ENCODE data around the gene PCSK4. TPM values are rescaled to one million over a fixed set of nuclear protein-coding genes. Genes with fewer than 3 reads are reported as not detected.

Gene PCSK4
- polyA plus RNA-seq, 4 donors, result 4.5 to 13.0 (median 8.8) TPM

DNA sequence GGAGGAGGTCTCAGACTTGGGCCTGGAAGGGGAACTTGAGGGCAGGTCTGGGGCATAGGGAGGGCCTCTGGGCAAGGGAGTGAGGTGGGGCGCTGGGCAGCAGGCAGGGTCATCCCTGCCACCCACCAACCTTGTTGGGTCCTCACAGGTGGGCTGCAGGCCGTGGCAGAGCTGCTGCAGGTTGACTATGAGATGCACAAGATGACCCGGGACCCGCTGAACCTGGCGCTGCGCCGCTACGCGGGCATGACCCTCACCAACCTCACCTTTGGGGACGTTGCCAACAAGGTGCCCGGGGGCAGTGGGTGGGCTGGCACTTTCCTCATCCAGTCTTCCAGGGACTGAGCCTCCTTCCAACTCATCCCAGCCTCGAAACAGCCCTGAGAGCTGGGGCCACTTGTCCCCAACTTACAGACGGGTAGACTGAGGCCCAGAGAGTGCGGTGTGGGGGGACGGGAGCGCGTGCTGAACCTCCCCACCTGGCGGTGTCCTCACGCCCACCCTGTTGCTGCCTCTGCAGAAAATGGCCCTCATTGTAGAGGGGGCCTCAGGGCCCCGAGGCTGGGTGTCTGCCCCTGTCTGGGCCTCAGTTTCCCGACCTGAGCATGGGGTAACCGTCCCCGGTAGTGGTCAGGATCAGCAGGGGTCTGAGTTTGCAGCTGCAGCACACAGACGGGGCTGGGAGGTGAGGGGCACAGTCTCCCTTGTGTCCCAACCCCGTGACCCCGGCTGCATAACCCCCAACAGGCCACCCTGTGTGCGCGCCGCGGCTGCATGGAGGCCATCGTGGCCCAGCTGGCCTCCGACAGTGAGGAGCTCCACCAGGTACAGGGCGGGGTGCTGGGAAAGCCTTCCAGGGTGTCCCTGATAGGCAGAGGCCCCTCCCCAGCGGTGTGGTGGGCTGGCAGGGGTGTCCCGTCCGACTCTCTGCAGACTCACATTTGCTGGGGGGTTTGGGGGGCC, 29.8 kb downstream of the PCSK4 start:
- Histone ChIP-seq H3K9me3 (ENCODE audit: control insufficient read depth in 2 of 2, insufficient read depth in 1 of 2, low read depth in 1 of 2, low read length in 1 of 2) (no peaks in the 10 kb centered on the region), H3K27me3 (ENCODE audit: control insufficient read depth in 3 of 3, insufficient read depth in 3 of 3, low read length in 3 of 3) (peaks cover 5 to 54% (median 12%) of the 10 kb centered on the region in 3 donors), H3K36me3 (ENCODE audit: control insufficient read depth in 3 of 3, insufficient read depth in 2 of 3, low read depth in 1 of 3, low read length in 3 of 3) (peaks cover 0 to 18% (median 0%) of the 10 kb centered on the region in 3 donors), H3K4me3 (ENCODE audit: low read depth in 1 of 3, low read length in 3 of 3) (no peak overlapping the region), H3K4me1 (ENCODE audit: control insufficient read depth in 3 of 3, insufficient read depth in 2 of 3, low read depth in 1 of 3, low read length in 2 of 3) (peaks cover 0 to 11% (median 0%) of the 10 kb centered on the region in 3 donors), H3K27ac (ENCODE audit: low read depth in 1 of 3, low read length in 2 of 3) (no peak overlapping the region)
- 90 to 93% (median 90%) methylated on average over 31 to 36 of the region's 36 CpGs for WGBS, 3 donors
- DNase-seq (no peak), FAIRE-seq (no peak)

DNA sequence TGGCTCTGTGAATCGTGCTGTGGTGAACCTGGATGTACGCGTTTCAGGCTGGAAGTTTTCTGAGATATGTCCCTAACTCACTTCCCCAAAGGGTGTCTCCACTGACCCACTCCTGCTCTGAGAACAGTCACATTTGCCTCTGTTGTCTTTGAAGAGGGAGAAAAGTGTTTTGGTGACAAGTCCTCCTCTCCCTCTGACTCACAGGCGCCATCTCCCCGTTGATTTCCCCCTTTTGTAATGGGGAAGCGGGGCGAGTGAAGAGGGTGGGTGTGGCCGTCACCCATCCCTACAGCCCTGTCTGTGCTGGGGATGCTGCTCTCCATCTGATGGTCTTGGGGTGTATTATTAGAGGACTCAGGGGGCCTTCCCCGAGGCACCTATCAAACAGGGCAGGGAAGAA, 30.7 kb downstream of the PCSK4 start:
- no peak for FAIRE-seq

DNA sequence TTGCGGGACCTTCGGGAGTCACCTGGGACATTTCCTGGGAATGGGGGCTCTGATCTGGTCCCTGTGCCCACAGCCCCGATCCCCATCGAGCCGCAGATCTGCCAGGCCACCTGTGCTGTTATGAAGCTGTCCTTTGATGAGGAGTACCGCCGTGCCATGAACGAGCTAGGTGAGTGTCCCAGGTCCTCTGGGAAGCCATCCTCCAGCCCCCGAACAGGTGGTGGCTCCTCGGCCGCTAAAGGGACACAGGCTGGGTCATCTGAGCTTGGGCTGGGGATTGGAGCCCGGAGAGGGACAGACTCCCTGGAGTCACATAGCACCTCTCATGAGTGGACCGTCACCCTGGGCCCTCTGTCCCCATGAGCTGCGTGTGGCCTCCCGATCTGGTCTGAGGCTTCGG, 32.3 kb downstream of the PCSK4 start:
- Histone ChIP-seq H3K36me3 (ENCODE audit: control insufficient read depth in 3 of 3, insufficient read depth in 2 of 3, low read depth in 1 of 3, low read length in 3 of 3) (peaks cover 0 to 18% (median 0%) of the 10 kb centered on the region in 3 donors), H3K27me3 (ENCODE audit: control insufficient read depth in 3 of 3, insufficient read depth in 3 of 3, low read length in 3 of 3) (peaks cover 9 to 63% (median 10%) of the 10 kb centered on the region in 3 donors), H3K4me3 (ENCODE audit: low read depth in 1 of 3, low read length in 3 of 3) (no peak overlapping the region), H3K27ac (ENCODE audit: low read depth in 1 of 3, low read length in 2 of 3) (no peak overlapping the region), H3K9me3 (ENCODE audit: control insufficient read depth in 2 of 2, insufficient read depth in 1 of 2, low read depth in 1 of 2, low read length in 1 of 2) (no peaks in the 10 kb centered on the region), H3K4me1 (ENCODE audit: control insufficient read depth in 3 of 3, insufficient read depth in 2 of 3, low read depth in 1 of 3, low read length in 2 of 3) (peaks cover 0 to 11% (median 0%) of the 10 kb centered on the region in 3 donors)
- DNase-seq (no peak), FAIRE-seq (no peak)
- 67 to 81% (median 81%) methylated on average over 16 of the region's 16 CpGs for WGBS, 3 donors

More for the DNA sequence above, 30.7 kb downstream of the PCSK4 start:
- Histone ChIP-seq H3K4me1 (ENCODE audit: control insufficient read depth in 3 of 3, insufficient read depth in 2 of 3, low read depth in 1 of 3, low read length in 2 of 3) (peaks cover 0 to 11% (median 0%) of the 10 kb centered on the region in 3 donors), H3K27me3 (ENCODE audit: control insufficient read depth in 3 of 3, insufficient read depth in 3 of 3, low read length in 3 of 3) (peaks cover 5 to 54% (median 9%) of the 10 kb centered on the region in 3 donors), H3K36me3 (ENCODE audit: control insufficient read depth in 3 of 3, insufficient read depth in 2 of 3, low read depth in 1 of 3, low read length in 3 of 3) (peaks cover 0 to 18% (median 0%) of the 10 kb centered on the region in 3 donors), H3K4me3 (ENCODE audit: low read depth in 1 of 3, low read length in 3 of 3) (no peak overlapping the region), H3K27ac (ENCODE audit: low read depth in 1 of 3, low read length in 2 of 3) (no peak overlapping the region), H3K9me3 (ENCODE audit: control insufficient read depth in 2 of 2, insufficient read depth in 1 of 2, low read depth in 1 of 2, low read length in 1 of 2) (no peaks in the 10 kb centered on the region)
- DNase-seq, result no peak
- 71 to 78% (median 74%) methylated on average over 9 of the region's 9 CpGs for WGBS, 3 donors

DNA sequence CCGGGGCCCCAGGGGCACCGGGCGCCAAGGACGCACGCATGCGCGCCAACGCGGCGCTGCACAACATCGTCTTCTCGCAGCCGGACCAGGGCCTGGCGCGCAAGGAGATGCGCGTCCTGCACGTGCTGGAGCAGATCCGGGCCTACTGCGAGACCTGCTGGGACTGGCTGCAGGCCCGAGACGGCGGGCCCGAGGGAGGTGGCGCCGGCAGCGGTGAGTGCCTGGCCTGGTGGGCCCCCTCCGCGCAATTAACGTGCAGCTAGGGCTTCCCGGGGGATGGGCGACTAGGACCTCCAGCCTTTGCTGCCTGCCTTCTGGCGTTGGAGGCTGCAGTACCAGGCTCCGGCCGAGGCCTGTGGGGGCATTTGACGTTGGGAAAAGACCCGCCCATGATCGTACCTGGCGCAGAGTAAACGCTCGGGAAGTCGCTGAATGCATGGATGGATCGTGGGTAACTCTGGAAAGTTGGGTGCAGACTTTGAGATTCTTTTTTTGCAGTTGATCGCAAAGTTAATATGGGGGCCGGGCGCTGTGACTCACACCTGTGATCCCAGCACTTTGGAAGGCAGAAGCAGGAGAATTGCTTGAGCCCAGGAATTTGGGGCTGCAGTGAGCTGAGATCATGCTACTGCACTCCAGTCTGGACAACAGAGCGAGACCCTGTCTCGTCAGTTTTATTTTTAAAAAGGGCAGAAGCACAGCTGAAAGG, 33.0 kb downstream of the PCSK4 start:
- Histone ChIP-seq H3K4me3 (ENCODE audit: low read depth in 1 of 3, low read length in 3 of 3) (no peak overlapping the region), H3K4me1 (ENCODE audit: control insufficient read depth in 3 of 3, insufficient read depth in 2 of 3, low read depth in 1 of 3, low read length in 2 of 3) (peaks cover 0 to 11% (median 0%) of the 10 kb centered on the region in 3 donors), H3K9me3 (ENCODE audit: control insufficient read depth in 2 of 2, insufficient read depth in 1 of 2, low read depth in 1 of 2, low read length in 1 of 2) (no peaks in the 10 kb centered on the region), H3K27ac (ENCODE audit: low read depth in 1 of 3, low read length in 2 of 3) (no peak overlapping the region), H3K36me3 (ENCODE audit: control insufficient read depth in 3 of 3, insufficient read depth in 2 of 3, low read depth in 1 of 3, low read length in 3 of 3) (peaks cover 0 to 18% (median 0%) of the 10 kb centered on the region in 3 donors), H3K27me3 (ENCODE audit: control insufficient read depth in 3 of 3, insufficient read depth in 3 of 3, low read length in 3 of 3) (peaks cover 13 to 70% (median 15%) of the 10 kb centered on the region in 3 donors)
- no peak for DNase-seq
- no peak for FAIRE-seq
- 9 to 16% (median 15%) methylated on average over 37 to 48 of the region's 48 CpGs for WGBS, 3 donors

DNA sequence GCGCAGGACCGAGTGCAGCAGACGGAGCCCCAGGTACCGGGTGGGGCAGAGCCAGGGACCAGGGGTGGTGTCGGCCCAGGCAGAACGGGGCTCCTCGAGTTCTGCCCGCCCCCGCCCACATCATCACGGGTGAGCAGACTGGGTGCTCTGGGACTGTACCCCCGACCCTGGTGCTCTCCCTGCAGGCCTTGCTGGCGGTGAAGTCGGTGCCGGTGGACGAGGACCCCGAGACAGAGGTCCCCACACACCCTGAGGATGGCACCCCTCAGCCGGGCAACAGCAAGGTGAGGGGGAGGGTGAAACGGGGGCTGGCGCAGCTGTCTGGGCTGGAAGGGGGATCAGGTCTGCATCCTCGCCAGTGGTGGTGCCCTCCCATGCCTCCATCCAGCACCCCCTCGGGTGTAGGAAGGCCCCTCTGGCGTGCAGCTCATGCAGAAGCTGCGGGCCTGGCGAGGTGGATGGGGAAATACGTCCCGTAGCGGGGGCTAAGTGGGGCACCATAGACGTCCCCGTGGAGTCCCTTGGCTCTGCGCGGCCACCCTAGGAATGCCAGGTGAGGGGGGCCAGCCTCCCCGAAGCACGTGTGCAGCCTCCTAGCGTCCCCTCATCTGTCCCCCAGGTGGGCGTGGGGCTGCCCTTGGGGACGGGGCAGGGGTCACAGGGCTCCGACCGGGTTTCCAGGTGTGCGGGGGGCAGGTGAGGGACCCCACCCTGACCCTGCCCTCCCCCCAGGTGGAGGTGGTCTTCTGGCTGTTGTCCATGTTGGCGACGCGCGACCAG, 33.8 kb downstream of the PCSK4 start:
- peaks cover 17 to 78% (median 22%) of the 10 kb centered on the region in 3 donors for H3K27me3 ChIP-seq (ENCODE audit: control insufficient read depth in 3 of 3, insufficient read depth in 3 of 3, low read length in 3 of 3)
- no peak overlapping the region for H3K4me3 ChIP-seq (ENCODE audit: low read depth in 1 of 3, low read length in 3 of 3)
- DNase-seq (no peak), FAIRE-seq (no peak)
- H3K9me3 ChIP-seq (ENCODE audit: control insufficient read depth in 2 of 2, insufficient read depth in 1 of 2, low read depth in 1 of 2, low read length in 1 of 2), result no peaks in the 10 kb centered on the region
- H3K36me3 ChIP-seq (ENCODE audit: control insufficient read depth in 3 of 3, insufficient read depth in 2 of 3, low read depth in 1 of 3, low read length in 3 of 3), result peaks cover 0 to 15% (median 0%) of the 10 kb centered on the region in 3 donors
- no peak overlapping the region for H3K27ac ChIP-seq (ENCODE audit: low read depth in 1 of 3, low read length in 2 of 3)
- peaks cover 0 to 11% (median 0%) of the 10 kb centered on the region in 3 donors for H3K4me1 ChIP-seq (ENCODE audit: control insufficient read depth in 3 of 3, insufficient read depth in 2 of 3, low read depth in 1 of 3, low read length in 2 of 3)
- 17 to 37% (median 29%) methylated on average over 30 to 43 of the region's 43 CpGs for WGBS, 3 donors

DNA sequence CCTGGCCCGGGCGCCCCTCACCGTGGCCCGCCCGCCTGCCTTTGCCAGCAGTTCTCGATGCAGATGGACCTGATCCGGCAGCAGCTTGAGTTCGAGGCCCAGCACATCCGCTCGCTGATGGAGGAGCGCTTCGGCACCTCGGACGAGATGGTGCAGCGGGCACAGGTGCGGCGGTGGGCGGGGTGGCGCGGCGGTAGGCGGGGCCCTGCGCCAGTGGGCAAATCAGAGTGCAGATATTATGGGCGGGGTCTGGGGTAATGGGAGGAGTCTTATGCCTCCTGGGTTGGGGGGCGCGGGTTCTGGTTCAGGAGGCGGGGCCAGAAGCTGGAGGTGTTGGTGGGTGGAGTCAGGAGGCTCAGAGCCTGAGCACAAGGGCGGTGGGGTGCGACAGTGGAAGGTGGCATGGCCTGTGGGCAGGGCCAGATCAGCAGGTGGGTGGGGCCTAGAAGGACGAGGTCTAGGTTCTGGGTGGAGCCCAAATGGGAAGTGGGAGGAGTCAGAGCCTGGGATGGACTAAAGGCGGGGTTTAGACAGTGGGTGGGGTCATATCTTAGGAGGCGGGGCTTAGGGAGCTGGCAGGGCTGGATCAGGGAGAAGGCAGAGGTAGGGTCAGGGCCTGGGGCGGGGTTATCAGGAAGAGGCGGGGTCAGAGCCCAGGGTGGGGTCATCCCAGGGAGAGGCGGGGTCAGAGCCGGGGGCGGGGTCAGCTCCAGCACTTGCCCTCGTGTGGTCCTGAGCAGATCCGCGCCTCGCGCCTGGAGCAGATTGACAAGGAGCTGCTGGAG, 34.6 kb downstream of the PCSK4 start:
- Histone ChIP-seq H3K4me3 (ENCODE audit: low read depth in 1 of 3, low read length in 3 of 3) (no peak overlapping the region), H3K27me3 (ENCODE audit: control insufficient read depth in 3 of 3, insufficient read depth in 3 of 3, low read length in 3 of 3) (peaks cover 25 to 86% (median 28%) of the 10 kb centered on the region in 3 donors), H3K27ac (ENCODE audit: low read depth in 1 of 3, low read length in 2 of 3) (no peak overlapping the region), H3K4me1 (ENCODE audit: control insufficient read depth in 3 of 3, insufficient read depth in 2 of 3, low read depth in 1 of 3, low read length in 2 of 3) (peaks cover 0 to 11% (median 0%) of the 10 kb centered on the region in 3 donors), H3K9me3 (ENCODE audit: control insufficient read depth in 2 of 2, insufficient read depth in 1 of 2, low read depth in 1 of 2, low read length in 1 of 2) (no peaks in the 10 kb centered on the region), H3K36me3 (ENCODE audit: control insufficient read depth in 3 of 3, insufficient read depth in 2 of 3, low read depth in 1 of 3, low read length in 3 of 3) (peaks cover 0 to 8% (median 0%) of the 10 kb centered on the region in 3 donors)
- DNase-seq (peak; percentile 86 to 97), FAIRE-seq (no peak)
- WGBS, 3 donors, result 2 to 6% (median 4%) methylated on average over 32 to 42 of the region's 42 CpGs

DNA sequence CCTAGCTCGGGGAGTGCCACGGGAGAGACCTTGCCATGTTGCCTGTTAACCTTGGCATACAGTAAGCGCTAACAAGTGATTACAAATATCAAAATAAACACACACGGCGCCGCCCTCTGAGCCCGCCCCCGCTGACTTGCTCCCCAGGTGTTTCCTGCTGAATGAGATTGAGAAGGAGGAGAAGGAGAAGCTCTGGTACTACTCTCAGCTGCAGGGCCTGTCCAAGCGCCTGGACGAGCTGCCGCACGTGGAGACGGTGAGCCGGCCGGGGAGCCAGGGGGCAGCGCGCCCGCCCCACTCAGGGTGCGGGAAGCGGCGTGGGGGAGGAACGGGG, 35.2 kb downstream of the PCSK4 start:
- DNase-seq, result no peak
- 1 to 4% (median 1%) methylated on average over 19 to 22 of the region's 22 CpGs for WGBS, 3 donors
- no peaks in the 10 kb centered on the region for H3K9me3 ChIP-seq (ENCODE audit: control insufficient read depth in 2 of 2, insufficient read depth in 1 of 2, low read depth in 1 of 2, low read length in 1 of 2)
- H3K27me3 ChIP-seq (ENCODE audit: control insufficient read depth in 3 of 3, insufficient read depth in 3 of 3, low read length in 3 of 3), result peaks cover 30 to 91% (median 31%) of the 10 kb centered on the region in 3 donors
- H3K4me3 ChIP-seq (ENCODE audit: low read depth in 1 of 3, low read length in 3 of 3), result no peak overlapping the region
- no peak for FAIRE-seq
- H3K27ac ChIP-seq (ENCODE audit: low read depth in 1 of 3, low read length in 2 of 3), result no peak overlapping the region
- H3K4me1 ChIP-seq (ENCODE audit: control insufficient read depth in 3 of 3, insufficient read depth in 2 of 3, low read depth in 1 of 3, low read length in 2 of 3), result peaks cover 0 to 11% (median 0%) of the 10 kb centered on the region in 3 donors
- H3K36me3 ChIP-seq (ENCODE audit: control insufficient read depth in 3 of 3, insufficient read depth in 2 of 3, low read depth in 1 of 3, low read length in 3 of 3), result peaks cover 0 to 3% (median 0%) of the 10 kb centered on the region in 3 donors
